ENCODE results near the gene FHOD1. TPM values are rescaled to one million over a fixed set of nuclear protein-coding genes. Genes with fewer than 3 reads are reported as not detected.

Gene FHOD1
- polyA plus RNA-seq, 3 donors, result 5.1 to 152 (median 5.5) TPM

GRCh38 chr16:67283826-67284555, 36.7 kb upstream of the FHOD1 start:
- intact Hi-C loops (cut with micrococcal nuclease), result loop anchor here in 1 of 2 donors (5.0 kb wide), 1 partner anchor 113 kb away; no protein-coding TSS in a partner anchor
- no peak overlapping the region for H3K27ac ChIP-seq (ENCODE audit: low read depth in 1 of 2, low read length in 2 of 2)
- H3K4me3 ChIP-seq (replicated peaks in 1 of 3; ENCODE audit: low read depth in 2 of 3, low read length in 3 of 3), result no peak overlapping the region
- no peaks in the 10 kb centered on the region for H3K27me3 ChIP-seq (ENCODE audit: control insufficient read depth in 2 of 2, insufficient read depth in 2 of 2, low read length in 2 of 2)
- Mint-ChIP-seq H3K4me3 (no peak overlapping the region), H3K27ac (no peak overlapping the region), H3K27me3 (ENCODE audit: low read depth in 3 of 3) (peaks cover 0 to 3% (median 2%) of the 10 kb centered on the region in 3 donors), H3K9me3 (no peaks in the 10 kb centered on the region), H3K36me3 (no peaks in the 10 kb centered on the region), H3K4me1 (no peaks in the 10 kb centered on the region)
- no peak for DNase-seq
- no peaks in the 10 kb centered on the region for H3K79me2 ChIP-seq (ENCODE audit: insufficient read depth, low read length)
- WGBS (ENCODE audit: insufficient coverage), result 97% methylated on average over 21 of the region's 21 CpGs
- H3K9ac ChIP-seq (ENCODE audit: insufficient read depth, low read length, poor library complexity, severe bottlenecking), result no peak overlapping the region
- H3K36me3 ChIP-seq (replicated peaks in 1 of 2; ENCODE audit: control insufficient read depth in 1 of 2, insufficient read depth in 2 of 2, low read length in 2 of 2), result no peaks in the 10 kb centered on the region
- H3K4me1 ChIP-seq (ENCODE audit: control insufficient read depth in 1 of 2, insufficient read depth in 2 of 2, low read length in 2 of 2), result peaks cover 0 to 8% of the 10 kb centered on the region in 2 donors
- no peak overlapping the region for H2AFZ ChIP-seq (ENCODE audit: insufficient read depth, low read depth, low read length, poor library complexity, severe bottlenecking)
- H3K9me3 ChIP-seq (replicated peaks in 1 of 2; ENCODE audit: control insufficient read depth in 1 of 2, insufficient read depth in 1 of 2, low read length in 2 of 2), result no peaks in the 10 kb centered on the region
- no peak for TF ChIP-seq CTCF (IDR thresholded peaks at IDR 0.05)
- no peak overlapping the region for H3K4me2 ChIP-seq (replicated peaks; ENCODE audit: extremely low read depth, low read length, poor library complexity, severe bottlenecking)
- no peaks in the 10 kb centered on the region for H4K20me1 ChIP-seq (ENCODE audit: insufficient read depth, low read length)

- H3K79me2 ChIP-seq (ENCODE audit: insufficient read depth, low read length), result peaks cover 4% of the 10 kb centered on the region
- peaks cover 6 to 15% of the 10 kb centered on the region in 2 donors for H3K4me1 ChIP-seq (ENCODE audit: control insufficient read depth in 1 of 2, insufficient read depth in 2 of 2, low read length in 2 of 2)
- no peaks in the 10 kb centered on the region for H3K9me3 ChIP-seq (replicated peaks in 1 of 2; ENCODE audit: control insufficient read depth in 1 of 2, insufficient read depth in 1 of 2, low read length in 2 of 2)
- H4K20me1 ChIP-seq (ENCODE audit: insufficient read depth, low read length), result no peaks in the 10 kb centered on the region
- TF ChIP-seq CTCF (IDR thresholded peaks at IDR 0.05), result no peak
- Mint-ChIP-seq H3K27me3 (ENCODE audit: low read depth in 3 of 3) (peaks cover 0 to 2% (median 1%) of the 10 kb centered on the region in 3 donors), H3K27ac (no peak overlapping the region), H3K36me3 (no peaks in the 10 kb centered on the region), H3K4me3 (no peak overlapping the region), H3K4me1 (peaks cover 6% of the 10 kb centered on the region), H3K9me3 (no peaks in the 10 kb centered on the region)
- WGBS (ENCODE audit: insufficient coverage), result 94% methylated on average over 7 of the region's 7 CpGs
- no peak for DNase-seq
- H3K36me3 ChIP-seq (replicated peaks in 1 of 2; ENCODE audit: control insufficient read depth in 1 of 2, insufficient read depth in 2 of 2, low read length in 2 of 2), result no peaks in the 10 kb centered on the region
- H3K27ac ChIP-seq (ENCODE audit: low read depth in 1 of 2, low read length in 2 of 2), result no peak overlapping the region
- no peak overlapping the region for H3K4me3 ChIP-seq (replicated peaks in 1 of 3; ENCODE audit: low read depth in 2 of 3, low read length in 3 of 3)
- no peaks in the 10 kb centered on the region for H3K27me3 ChIP-seq (ENCODE audit: control insufficient read depth in 2 of 2, insufficient read depth in 2 of 2, low read length in 2 of 2)
- H2AFZ ChIP-seq (ENCODE audit: insufficient read depth, low read depth, low read length, poor library complexity, severe bottlenecking), result no peak overlapping the region
- H3K4me2 ChIP-seq (replicated peaks; ENCODE audit: extremely low read depth, low read length, poor library complexity, severe bottlenecking), result no peak overlapping the region
- intact Hi-C loops (cut with micrococcal nuclease), result loop anchor here in 1 of 2 donors (5.0 kb wide), 1 partner anchor 114 kb away; no protein-coding TSS in a partner anchor
- H3K9ac ChIP-seq (ENCODE audit: insufficient read depth, low read length, poor library complexity, severe bottlenecking), result no peak overlapping the region
Measured at GRCh38 chr16:67283039-67283825, 36.0 kb upstream of the FHOD1 start.

All from CD14-positive monocyte (primary cell).